Ishikawa (cell line): ENCODE data around the gene MYLIP.

Experiments
- CEBPB ChIP-seq: IDR thresholded peaks from 2 replicates; pipeline ENCODE4 v1.6.1; 2012
- CREB1 ChIP-seq: IDR thresholded peaks from 2 replicates; pipeline ENCODE4 v1.6.1; 2012; ENCODE audit warnings: low read depth
- EP300 ChIP-seq: IDR thresholded peaks from 2 replicates; pipeline ENCODE4 v1.6.1; 2012; ENCODE audit warnings: borderline replicate concordance
- FOXM1 ChIP-seq: IDR thresholded peaks from 2 replicates; pipeline ENCODE4 v1.6.1; 2012; ENCODE audit warnings: low read depth, borderline replicate concordance
- NFIC ChIP-seq: IDR thresholded peaks from 2 replicates; pipeline ENCODE4 v1.6.1; 2012
- RAD21 ChIP-seq: IDR thresholded peaks from 2 replicates; pipeline ENCODE4 v1.6.1; 2012; ENCODE audit warnings: low read depth
- REST ChIP-seq: IDR thresholded peaks from 2 replicates; pipeline ENCODE4 v1.6.1; 2012; ENCODE audit warnings: low read depth, mild to moderate bottlenecking
- TAF1 ChIP-seq: IDR thresholded peaks from 2 replicates; pipeline ENCODE4 v1.6.1; 2012; ENCODE audit warnings: low read depth, mild to moderate bottlenecking
- TEAD4 ChIP-seq: IDR thresholded peaks from 2 replicates; pipeline ENCODE4 v1.6.1; 2012
- YY1 ChIP-seq: IDR thresholded peaks from 2 replicates; pipeline ENCODE4 v1.6.1; 2012; ENCODE audit warnings: low read depth

- TF ChIP-seq EP300 (no peak), CEBPB (no peak), RAD21 (no peak), YY1 (no peak), FOXM1 (no peak), TEAD4 (no peak), REST (no peak), NFIC (no peak), CREB1 (no peak), TAF1 (no peak)
These were observed 38.4 kb upstream of the MYLIP start for GRCh38 chr6:16090452-16090851.
